H1 (cell line): ENCODE results near the gene RNF220. TPM values are rescaled to one million over a fixed set of nuclear protein-coding genes. Genes with fewer than 3 reads are reported as not detected.

Source experiments
- CTCF ChIA-PET: fragments of 300-600 bp; sonication (Branson Sonifier 250); formaldehyde crosslinking; loops from one replicate; lab custom pipeline; 2021; ENCODE audit not compliant: partially characterized antibody; lab: Charles Lee
- POLR2A ChIA-PET: fragments of 300-600 bp; sonication (Branson Sonifier 250); formaldehyde crosslinking; loops from one replicate; lab custom pipeline; 2021; ENCODE audit warnings: inconsistent platforms; ENCODE audit not compliant: partially characterized antibody; lab: Charles Lee
- DNase-seq, 2 experiments: peaks; one replicate each; pipeline versions ENCODE4 v3.0.0 to v3.0.0-alpha.2; 2010 to 2022; ENCODE audit warnings: low spot score in 2 of 2, low read depth in 1 of 2, mixed read lengths in 1 of 2
- FAIRE-seq: peaks from 2 replicates; lab custom pipeline; 2011; peaks lifted over from hg19 to GRCh38; lab: Jason Lieb, UNC
- H2AFZ ChIP-seq: 2 replicates; pipeline ENCODE4 v1.8.1; 2012; ENCODE audit warnings: low read length, inconsistent platforms
- H2AK5ac ChIP-seq: 2 replicates; pipeline ENCODE4 v1.6.1; 2013; ENCODE audit warnings: low read depth, low read length
- H2BK120ac ChIP-seq: replicated peaks from 2 replicates; pipeline ENCODE3; 2013; ENCODE audit warnings: low read depth, low read length, inconsistent platforms
- H2BK12ac ChIP-seq: 2 replicates; pipeline ENCODE4 v1.6.1; 2013; ENCODE audit warnings: low read depth, low read length
- H2BK15ac ChIP-seq: 2 replicates; pipeline ENCODE4 v1.6.1; 2013; ENCODE audit warnings: low read length
- H2BK20ac ChIP-seq: 2 replicates; pipeline ENCODE4 v1.6.1; 2013; ENCODE audit warnings: low read length
- H2BK5ac ChIP-seq: 2 replicates; pipeline ENCODE4 v1.6.1; 2013; ENCODE audit warnings: low read depth, low read length
- H3K14ac ChIP-seq: 2 replicates; pipeline ENCODE4 v1.6.1; 2013; ENCODE audit warnings: inconsistent platforms; ENCODE audit not compliant: insufficient read length
- H3K18ac ChIP-seq: 2 replicates; pipeline ENCODE4 v1.6.1; 2013; ENCODE audit warnings: low read length; ENCODE audit errors: extremely low read depth
- H3K23ac ChIP-seq: 2 replicates; pipeline ENCODE4 v1.6.1; 2013; ENCODE audit warnings: inconsistent platforms; ENCODE audit not compliant: insufficient read length
- H3K23me2 ChIP-seq: 2 replicates; pipeline ENCODE4 v1.6.1; 2013; ENCODE audit warnings: low read depth, low read length
- H3K27ac ChIP-seq: 2 replicates; pipeline ENCODE4 v1.6.1; 2011; ENCODE audit warnings: low read depth, low read length, inconsistent platforms
- H3K27me3 ChIP-seq, 4 experiments: replicated peaks in 1 of 4; 1 replicate in 1 of 4; 2 replicates in 3 of 4; pipeline versions ENCODE4 v1.6.1 to v1.8.1; 2011 to 2013; ENCODE audit warnings: low read length in 3 of 4, mild to moderate bottlenecking in 3 of 4, inconsistent platforms in 2 of 4, mixed read lengths in 2 of 4, moderate library complexity in 1 of 4; ENCODE audit not compliant: control insufficient read depth in 3 of 4, insufficient read depth in 3 of 4; ENCODE audit errors: extremely low read depth in 1 of 4
- H3K36me3 ChIP-seq, 4 experiments: 2 replicates each; pipeline versions ENCODE4 v1.6.1 to v1.8.1; 2011 to 2013; ENCODE audit warnings: mild to moderate bottlenecking in 4 of 4, low read length in 3 of 4, moderate library complexity in 2 of 4, control low read depth in 1 of 4, inconsistent platforms in 1 of 4; ENCODE audit not compliant: insufficient read depth in 4 of 4, control insufficient read depth in 2 of 4
- H3K4ac ChIP-seq: replicated peaks from 2 replicates; pipeline ENCODE3; 2013; ENCODE audit warnings: low read length, low read depth, mixed read lengths, inconsistent platforms; ENCODE audit not compliant: insufficient read length
- H3K4me1 ChIP-seq, 4 experiments: replicated peaks in 1 of 4; 1 replicate in 1 of 4; 2 replicates in 3 of 4; pipeline versions ENCODE4 v1.6.1 to v1.8.1; 2011 to 2013; ENCODE audit warnings: low read length in 3 of 4, inconsistent platforms in 2 of 4, mixed read lengths in 1 of 4; ENCODE audit not compliant: insufficient read depth in 4 of 4, control insufficient read depth in 3 of 4
- H3K4me2 ChIP-seq, 2 experiments: 2 replicates each; pipeline versions ENCODE4 v1.6.1 to v1.8.1; 2011 to 2013; ENCODE audit warnings: low read depth in 2 of 2, low read length in 2 of 2, control low read depth in 1 of 2, inconsistent platforms in 1 of 2, mild to moderate bottlenecking in 1 of 2; ENCODE audit not compliant: insufficient read depth in 1 of 2
- H3K4me3 ChIP-seq, 4 experiments: fragments of 200-600, 300-600 bp in 1 of 4; sonication (generic), shearing (Covaris generic), sonication (Bioruptor Twin) in 1 of 4; 2 replicates each; pipeline versions ENCODE4 v1.5.1 to v1.8.1; 2011 to 2016; ENCODE audit warnings: low read length in 4 of 4, low read depth in 3 of 4, control low read depth in 2 of 4, inconsistent platforms in 2 of 4, mild to moderate bottlenecking in 2 of 4, mixed read lengths in 1 of 4, moderate library complexity in 1 of 4; ENCODE audit not compliant: insufficient read depth in 2 of 4; ENCODE audit errors: extremely low read depth in 1 of 4
- H3K56ac ChIP-seq: replicated peaks from 2 replicates; pipeline ENCODE3; 2013; ENCODE audit warnings: low read depth, mild to moderate bottlenecking, mixed read lengths, low read length, inconsistent platforms; ENCODE audit not compliant: insufficient read length
- H3K79me1 ChIP-seq: 2 replicates; pipeline ENCODE4 v1.6.1; 2013; ENCODE audit warnings: low read depth, low read length, control low read depth
- H3K79me2 ChIP-seq, 2 experiments: 2 replicates each; pipeline versions ENCODE4 v1.6.1 to v1.8.1; 2012 to 2013; ENCODE audit warnings: low read length in 2 of 2, mild to moderate bottlenecking in 2 of 2, inconsistent platforms in 1 of 2; ENCODE audit not compliant: insufficient read depth in 2 of 2, control insufficient read depth in 1 of 2
- H3K9ac ChIP-seq, 4 experiments: replicated peaks in 1 of 4; 1 replicate in 1 of 4; 2 replicates in 3 of 4; pipeline versions ENCODE4 v1.6.1 to v1.8.1; 2011 to 2013; ENCODE audit warnings: low read depth in 3 of 4, low read length in 3 of 4, control low read depth in 2 of 4, mild to moderate bottlenecking in 2 of 4, moderate library complexity in 2 of 4, inconsistent platforms in 1 of 4; ENCODE audit errors: extremely low read depth in 1 of 4
- H3K9me3 ChIP-seq, 2 experiments: 2 replicates each; pipeline versions ENCODE4 v1.6.1 to v1.8.1; 2012 to 2013; ENCODE audit warnings: mild to moderate bottlenecking in 2 of 2, moderate library complexity in 2 of 2, control low read depth in 1 of 2, inconsistent platforms in 1 of 2, low read depth in 1 of 2, low read length in 1 of 2, mixed read lengths in 1 of 2; ENCODE audit not compliant: insufficient read depth in 2 of 2
- H4K20me1 ChIP-seq, 2 experiments: replicated peaks in 1 of 2; 2 replicates each; pipeline versions ENCODE3 to v1.8.1; 2011 to 2013; ENCODE audit warnings: inconsistent platforms in 2 of 2, low read length in 2 of 2, mild to moderate bottlenecking in 1 of 2; ENCODE audit not compliant: insufficient read depth in 2 of 2, control insufficient read depth in 1 of 2
- H4K5ac ChIP-seq: 2 replicates; pipeline ENCODE4 v1.6.1; 2013; ENCODE audit warnings: low read length, low read depth, mixed read lengths, inconsistent platforms; ENCODE audit not compliant: insufficient read length
- H4K8ac ChIP-seq: 2 replicates; pipeline ENCODE4 v1.8.0; 2013; ENCODE audit warnings: mild to moderate bottlenecking, moderate library complexity, low read length, inconsistent platforms; ENCODE audit not compliant: insufficient read depth; ENCODE audit errors: extremely low read depth
- H4K91ac ChIP-seq: replicated peaks from 2 replicates; pipeline ENCODE3; 2013; ENCODE audit warnings: low read length, mixed read lengths, inconsistent platforms; ENCODE audit not compliant: insufficient read length
- ASH2L ChIP-seq: fragments of 200-600, 300-600 bp; sonication (generic); IDR thresholded peaks from one replicate; pipeline ENCODE4 v1.7.1; 2017; ENCODE audit warnings: low read length
- CREB1 ChIP-seq: IDR thresholded peaks from 2 replicates; pipeline ENCODE4 v1.6.1; 2012; ENCODE audit warnings: inconsistent platforms
- EGR1 ChIP-seq: IDR thresholded peaks from 2 replicates; pipeline ENCODE4 v1.6.1; 2011; ENCODE audit warnings: low read depth, low read length, borderline replicate concordance
- FOSL1 ChIP-seq: IDR thresholded peaks from 2 replicates; pipeline ENCODE4 v1.6.1; 2011; ENCODE audit warnings: mild to moderate bottlenecking, low read depth, low read length, moderate library complexity; ENCODE audit not compliant: insufficient read depth
- HDAC6 ChIP-seq: IDR thresholded peaks from one replicate; pipeline ENCODE4 v1.7.1; 2012; ENCODE audit warnings: low read depth, mild to moderate bottlenecking, inconsistent platforms, low read length, moderate library complexity
- NANOG ChIP-seq: IDR thresholded peaks from 2 replicates; pipeline ENCODE4 v1.6.1; 2011; ENCODE audit warnings: low read length, low read depth, mild to moderate bottlenecking, inconsistent platforms; ENCODE audit not compliant: insufficient read depth, poor library complexity, severe bottlenecking
- RBBP5 ChIP-seq: IDR thresholded peaks from 2 replicates; pipeline ENCODE4 v1.7.1; 2012; ENCODE audit warnings: low read depth, mild to moderate bottlenecking, inconsistent platforms, low read length, moderate library complexity, borderline replicate concordance
- RNF2 ChIP-seq: fragments of 200-900, 300-1000 bp; sonication (generic); IDR thresholded peaks from 2 replicates; pipeline ENCODE4 v1.7.1; 2016; ENCODE audit warnings: borderline replicate concordance, low read depth, mild to moderate bottlenecking, antibody characterized with exemption, low read length; ENCODE audit not compliant: poor library complexity, severe bottlenecking; ENCODE audit errors: missing control alignments
- SIRT6 ChIP-seq: IDR thresholded peaks from one replicate; pipeline ENCODE4 v1.7.1; 2012; ENCODE audit warnings: low read length, inconsistent platforms
- SP1 ChIP-seq: IDR thresholded peaks from 2 replicates; pipeline ENCODE4 v1.6.1; 2011; ENCODE audit warnings: low read depth, low read length
- TAF7 ChIP-seq: optimal IDR thresholded peaks from 2 replicates; pipeline ENCODE3; 2011; ENCODE audit warnings: low read depth, mild to moderate bottlenecking, inconsistent platforms, low read length, moderate library complexity, borderline replicate concordance
- TBP ChIP-seq: IDR thresholded peaks from 2 replicates; pipeline ENCODE4 v1.6.1; 2011; ENCODE audit warnings: low read depth, low read length, improper control_type of control experiment
- YY1 ChIP-seq: IDR thresholded peaks from 2 replicates; pipeline ENCODE4 v1.6.1; 2011; ENCODE audit warnings: low read depth, mild to moderate bottlenecking, low read length
- ZNF274 ChIP-seq: IDR thresholded peaks from 2 replicates; pipeline ENCODE4 v1.7.0; 2012; ENCODE audit warnings: low read length, borderline replicate concordance; ENCODE audit errors: extremely low read depth
- WGBS, 2 experiments: shearing (Covaris generic) in 1 of 2; methylation state at CpG; one replicate each; pipeline versions ENCODE4 v1.1.6 to v1.1.7; 2013 to 2015; ENCODE audit warnings: low lambda C conversion rate in 2 of 2, mixed read lengths in 2 of 2, inconsistent platforms in 1 of 2, low coverage in 1 of 2, missing lambda C conversion rate in 1 of 2; ENCODE audit not compliant: insufficient replicate concordance in 2 of 2, insufficient coverage in 1 of 2, insufficient read length in 1 of 2; ENCODE audit errors: extremely low coverage in 1 of 2, missing lambda C conversion rate in 1 of 2; 5-methylcytosine and 5-hydroxymethylcytosine counted together
- polyA plus RNA-seq, 7 experiments: library from polyadenylated mRNA; depleted of rRNA in 3 of 7; stranded (reverse) in 5 of 7; unstranded in 2 of 7; fragments of >200 nt in 5 of 7; fragments of 200-250 nt in 2 of 7; gene quantifications; 1 replicate in 5 of 7; 2 replicates in 1 of 7; 4 replicates in 1 of 7; pipeline versions ENCODE4 v1.2.1 to v1.2.3, GENCODE V29; 2011 to 2013; ENCODE audit warnings: missing spikeins in 2 of 7, mixed read lengths in 2 of 7
- total RNA-seq: library from RNA; stranded (reverse); fragmentation: NEBNext Ultra II Directional; extraction: Animal tissue kit (Norgen Biotek cat#: 25700); gene quantifications from 2 replicates; pipeline ENCODE4 v1.2.1, GENCODE V29; 2021

RNF220 gene
- total and polyA plus RNA-seq, 2 of the 8 experiments (the other 6 are each of a cell fraction or from before 2014, with no cell fraction given): 123 to 160 TPM

GRCh38 chr1:44415013-44415412 lies 10.0 kb downstream of the RNF220 start:
- H2BK15ac ChIP-seq: no peak overlapping the region
- H3K79me2 ChIP-seq: peaks cover 0 to 38% of the 10 kb centered on the region in 2 experiments; a peak in 2 of 4 replicates
- H3K27me3 ChIP-seq: peaks cover 0 to 18% (median 9%) of the 10 kb centered on the region in 4 experiments; a peak in 5 of 7 replicates
- no peak overlapping the region for H3K18ac ChIP-seq
- H3K36me3 ChIP-seq: peaks cover 0 to 28% (median 8%) of the 10 kb centered on the region in 4 experiments; a peak in 4 of 8 replicates
- no peak overlapping the region for H3K4me2 ChIP-seq
- H2BK20ac ChIP-seq: no peak overlapping the region
- WGBS, 2 experiments: 87% methylated on average over 9 of the region's 9 CpGs; no CpG with 5 or more reads in 1 of the 2 experiments
- H3K14ac ChIP-seq: no peak overlapping the region
- H2BK120ac ChIP-seq: no peak overlapping the region
- FAIRE-seq: no peak
- CTCF ChIA-PET: interaction anchor here (1.2 kb wide), 1 partner anchor 8 kb away, joined by 3 read pairs; no protein-coding TSS in a partner anchor
- peaks cover 6 to 12% (median 10%) of the 10 kb centered on the region in 4 experiments for H3K4me1 ChIP-seq
- POLR2A ChIA-PET: interaction anchor here (0.7 kb wide), 1 partner anchor 10 kb away, joined by 5 read pairs; no protein-coding TSS in a partner anchor
- no peak overlapping the region for H2AK5ac ChIP-seq
- H3K4me3 ChIP-seq: no peak overlapping the region
- H2BK5ac ChIP-seq: no peak overlapping the region
- H4K5ac ChIP-seq: no peak overlapping the region
- no peak overlapping the region for H4K8ac ChIP-seq
- H3K27ac ChIP-seq: no peak overlapping the region
- H3K9ac ChIP-seq: no peak overlapping the region
- no peaks in the 10 kb centered on the region for H3K9me3 ChIP-seq
- no peak overlapping the region for H3K56ac ChIP-seq
- H3K23me2 ChIP-seq: peaks cover 10% of the 10 kb centered on the region; the same call in 1 of the 2 replicates
- H4K91ac ChIP-seq: no peak overlapping the region
- DNase-seq: no peak
- H4K20me1 ChIP-seq: peaks cover 6 to 18% of the 10 kb centered on the region in 2 experiments
- H3K79me1 ChIP-seq: peaks cover 9% of the 10 kb centered on the region; the same call in 1 of the 2 replicates
- H2AFZ ChIP-seq: no peak overlapping the region
- no peak overlapping the region for H3K23ac ChIP-seq
- no peak overlapping the region for H3K4ac ChIP-seq
- no peak overlapping the region for H2BK12ac ChIP-seq
- TF ChIP-seq EGR1 (no peak), ASH2L (no peak), SIRT6 (no peak), FOSL1 (no peak), RBBP5 (no peak), TBP (no peak), CREB1 (no peak), TAF7 (no peak), NANOG (no peak), HDAC6 (no peak), RNF2 (no peak), SP1 (no peak), YY1 (no peak), ZNF274 (no peak)
